CD4-positive, alpha-beta T cell treated with Interleukin-15 for 1 hour (primary cell): ENCODE measurements around the gene GCC1.

ENCODE experiments used
- DNase-seq: peaks from one replicate; pipeline ENCODE4 v3.0.0-alpha.2; 2020

The GCC1 gene

DNA sequence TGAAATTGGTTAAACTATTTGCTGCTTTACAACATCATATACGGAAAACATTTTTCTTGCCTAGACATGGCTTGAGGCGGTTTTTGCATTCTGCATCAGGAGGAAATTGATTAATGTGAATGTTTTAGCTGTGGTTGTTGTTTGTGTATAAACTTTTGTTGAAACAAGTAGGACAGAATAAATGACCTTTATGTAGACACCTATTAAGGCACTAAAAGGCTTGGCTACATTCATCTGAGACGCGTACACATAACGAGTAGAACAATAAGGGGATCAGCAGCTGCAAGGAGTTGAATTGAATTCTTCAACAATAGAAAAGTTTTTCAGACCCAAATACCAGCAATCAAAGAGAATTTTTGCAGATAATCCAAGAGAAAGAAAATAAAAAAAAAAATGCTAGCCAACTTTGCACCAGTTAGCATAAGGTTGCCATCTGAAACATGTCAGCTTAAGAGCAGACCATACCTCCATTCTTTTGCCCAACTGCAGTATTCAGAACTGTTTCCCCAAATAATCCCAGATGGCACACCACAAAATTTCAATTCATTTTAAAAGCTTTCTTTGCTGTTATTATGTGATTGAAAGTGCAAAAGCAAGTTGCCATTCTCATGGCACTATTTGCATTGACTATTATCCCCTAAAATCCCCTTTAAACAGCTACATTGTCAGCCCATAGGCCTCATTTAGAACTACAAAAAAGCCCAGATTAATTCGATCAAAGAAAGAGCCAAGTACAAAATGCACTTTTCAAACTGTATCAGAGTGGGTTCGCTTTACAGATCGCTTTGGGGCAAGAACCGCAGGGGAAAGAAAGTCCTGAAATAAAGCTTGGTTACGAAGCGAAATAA, 49.6 kb downstream of the GCC1 start:
- no peak for DNase-seq

DNA sequence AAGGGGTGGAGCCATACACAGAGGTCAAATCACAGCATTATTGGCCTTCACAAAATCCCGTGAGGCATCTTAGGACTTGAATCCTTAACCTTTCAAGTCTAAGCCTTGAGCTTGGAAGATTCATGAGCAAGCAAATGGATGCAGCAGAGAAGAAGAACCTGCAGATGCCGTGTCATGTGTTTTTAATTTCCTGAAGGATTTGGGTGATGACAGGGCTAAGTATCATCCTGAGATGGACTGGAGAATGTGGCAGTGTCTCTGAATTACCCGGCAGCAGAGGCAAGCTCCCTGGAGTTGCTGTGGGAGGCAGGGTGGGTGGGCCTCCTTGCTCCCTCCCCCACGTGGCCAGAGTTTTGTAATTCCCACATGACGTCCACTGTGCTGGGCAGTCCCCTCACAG, 50.8 kb downstream of the GCC1 start:
- DNase-seq, result no peak

DNA sequence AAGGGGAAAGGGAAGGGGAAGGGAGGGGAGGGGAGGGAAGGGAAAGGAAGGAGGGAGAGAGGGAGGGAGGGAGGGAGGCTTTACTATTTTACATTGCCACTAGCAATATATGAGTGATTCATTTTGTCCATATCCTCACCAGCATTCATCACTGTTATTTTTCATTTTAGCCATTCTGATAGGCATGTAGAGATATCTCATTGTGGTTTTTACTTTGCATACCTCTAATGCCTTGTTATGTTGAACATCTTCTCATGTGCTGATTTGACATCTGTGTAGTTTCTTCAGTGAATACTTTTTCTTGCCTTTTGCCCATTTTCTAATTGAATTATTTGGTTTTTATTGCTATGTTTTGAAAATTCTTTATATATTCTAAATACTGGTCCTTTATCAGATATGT, 52.7 kb downstream of the GCC1 start:
- no peak for DNase-seq

DNA sequence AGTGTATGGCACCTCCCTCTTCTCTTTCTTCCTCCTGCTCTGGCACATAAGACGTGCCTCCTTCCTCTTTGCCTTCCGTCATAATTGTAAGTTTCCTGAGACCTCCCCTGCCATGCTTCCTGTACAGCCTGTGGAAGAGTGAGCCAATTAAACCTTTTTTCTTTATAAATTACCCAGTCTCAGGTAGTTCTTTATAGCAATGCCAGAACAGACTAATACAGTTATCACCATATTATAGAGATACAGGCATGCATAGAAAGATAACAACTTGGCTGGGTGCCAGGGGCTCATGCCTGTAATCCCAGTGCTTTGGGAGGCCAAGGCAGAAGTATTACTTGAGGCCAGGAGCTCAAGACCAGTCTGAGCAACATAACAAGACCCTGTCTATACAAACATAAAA, 53.2 kb downstream of the GCC1 start:
- DNase-seq, result no peak
